Suppressor macrophage (primary cell): ENCODE data around the gene FOXK1.

Source experiments
- DNase-seq, 4 experiments: peaks; one replicate each; pipeline ENCODE4 v3.0.0-alpha.2; 2020 to 2022

FOXK1 gene

GRCh38 chr7:4766666-4767519 lies 84.8 kb downstream of the FOXK1 start:
- DNase-seq = no peak

GRCh38 chr7:4768597-4769569 lies 86.8 kb downstream of the FOXK1 start:
- DNase-seq = no peak

GRCh38 chr7:4769761-4770160 lies 87.7 kb downstream of the FOXK1 start:
- DNase-seq = no peak

- DNase-seq = no peak
Measured at GRCh38 chr7:4770886-4771285, 88.8 kb downstream of the FOXK1 start.

GRCh38 chr7:4771737-4772136 lies 89.6 kb downstream of the FOXK1 start:
- no peak for DNase-seq

GRCh38 chr7:4772306-4772705 lies 90.2 kb downstream of the FOXK1 start:
- DNase-seq = no peak

GRCh38 chr7:4774007-4774406 lies 91.9 kb downstream of the FOXK1 start:
- DNase-seq = no peak

GRCh38 chr7:4774658-4775249 lies 92.7 kb downstream of the FOXK1 start:
- peak; percentile 71 to 83 (median 80) for DNase-seq

- peak; percentile 98 to 99 (median 99) for DNase-seq
Measured at GRCh38 chr7:4775250-4775847, 93.3 kb downstream of the FOXK1 start, which contains the start of gene AP5Z1. AP5Z1 (plus strand) TSS chr7:4775623; CDS start chr7:4775716, 93 bp downstream.

GRCh38 chr7:4775848-4776623 lies 93.9 kb downstream of the FOXK1 start:
- DNase-seq = peak; percentile 68 to 74 (median 70)

GRCh38 chr7:4779118-4779517 lies 97.0 kb downstream of the FOXK1 start:
- no peak for DNase-seq

- DNase-seq = no peak
Measured at GRCh38 chr7:4781366-4782069, 99.4 kb downstream of the FOXK1 start.

- DNase-seq = no peak
Measured at GRCh38 chr7:4782333-4783291, 100.5 kb downstream of the FOXK1 start.

GRCh38 chr7:4783292-4783652 lies 101.2 kb downstream of the FOXK1 start:
- DNase-seq = no peak

- no peak for DNase-seq
Measured at GRCh38 chr7:4783762-4784351, 101.8 kb downstream of the FOXK1 start.

GRCh38 chr7:4784799-4785198 lies 102.7 kb downstream of the FOXK1 start:
- DNase-seq = no peak

GRCh38 chr7:4785371-4785770 lies 103.3 kb downstream of the FOXK1 start:
- DNase-seq = no peak

- DNase-seq = no peak
Measured at GRCh38 chr7:4786015-4786414, 103.9 kb downstream of the FOXK1 start.

GRCh38 chr7:4787541-4787940 lies 105.4 kb downstream of the FOXK1 start:
- no peak for DNase-seq
